GM21381 (cell line): ENCODE data around the gene PIGW.

Experiments
- ATAC-seq: cut with Tn5 transposase; IDR thresholded peaks from one replicate; pipeline ENCODE4 v1.9.1; 2021; ENCODE audit warnings: mild to moderate bottlenecking, moderate library complexity; ENCODE audit not compliant: unreplicated experiment

Gene PIGW

GRCh38 chr17:36534840-36535668 lies at the start of gene PIGW, which contains the start of gene MYO19:
PIGW (plus strand) TSS chr17:36534987; CDS start chr17:36537102, 2,115 bp downstream.
MYO19 (minus strand) TSS chr17:36534868; CDS start chr17:36532538, 2,330 bp downstream.
- ATAC-seq = peak; percentile 68

GRCh38 chr17:36485027-36485426 lies 49.8 kb upstream of the PIGW start:
- no peak for ATAC-seq

GRCh38 chr17:36485805-36486203 lies 49.0 kb upstream of the PIGW start:
- no peak for ATAC-seq

GRCh38 chr17:36486204-36487194 lies 48.3 kb upstream of the PIGW start, which contains the start of gene ZNHIT3:
ZNHIT3 (plus strand) TSS chr17:36486681; CDS start chr17:36486700, 19 bp downstream.
- ATAC-seq = peak; percentile 85

- no peak for ATAC-seq
These were observed 40.8 kb upstream of the PIGW start for GRCh38 chr17:36493956-36494355.

GRCh38 chr17:36494674-36495073 lies 40.1 kb upstream of the PIGW start:
- no peak for ATAC-seq

- ATAC-seq = no peak
These were observed 39.7 kb upstream of the PIGW start for GRCh38 chr17:36495076-36495578.

GRCh38 chr17:36496018-36496789 lies 38.6 kb upstream of the PIGW start:
- no peak for ATAC-seq

GRCh38 chr17:36498155-36498554 lies 36.6 kb upstream of the PIGW start:
- no peak for ATAC-seq

- ATAC-seq = no peak
These were observed 36.1 kb upstream of the PIGW start for GRCh38 chr17:36498560-36499300.

GRCh38 chr17:36500745-36501225 lies 34.0 kb upstream of the PIGW start:
- no peak for ATAC-seq

- no peak for ATAC-seq
These were observed 33.4 kb upstream of the PIGW start for GRCh38 chr17:36501351-36501750.

- ATAC-seq = no peak
These were observed 32.8 kb upstream of the PIGW start for GRCh38 chr17:36501963-36502362.

GRCh38 chr17:36503456-36504155 lies 31.2 kb upstream of the PIGW start:
- ATAC-seq = no peak

GRCh38 chr17:36504156-36504545 lies 30.6 kb upstream of the PIGW start:
- no peak for ATAC-seq

- ATAC-seq = no peak
These were observed 29.6 kb upstream of the PIGW start for GRCh38 chr17:36505171-36505570.

- ATAC-seq = no peak
These were observed 28.4 kb upstream of the PIGW start for GRCh38 chr17:36506249-36506826.

GRCh38 chr17:36506831-36507230 lies 28.0 kb upstream of the PIGW start:
- ATAC-seq = no peak

- ATAC-seq = no peak
These were observed 27.5 kb upstream of the PIGW start for GRCh38 chr17:36507266-36507665.
